GM21515 (cell line): Measurements from ENCODE around the gene FRMD1.

ENCODE experiments used
- ATAC-seq: cut with Tn5 transposase; IDR thresholded peaks from one replicate; pipeline ENCODE4 v1.9.1; 2021; ENCODE audit not compliant: unreplicated experiment

The FRMD1 gene

DNA sequence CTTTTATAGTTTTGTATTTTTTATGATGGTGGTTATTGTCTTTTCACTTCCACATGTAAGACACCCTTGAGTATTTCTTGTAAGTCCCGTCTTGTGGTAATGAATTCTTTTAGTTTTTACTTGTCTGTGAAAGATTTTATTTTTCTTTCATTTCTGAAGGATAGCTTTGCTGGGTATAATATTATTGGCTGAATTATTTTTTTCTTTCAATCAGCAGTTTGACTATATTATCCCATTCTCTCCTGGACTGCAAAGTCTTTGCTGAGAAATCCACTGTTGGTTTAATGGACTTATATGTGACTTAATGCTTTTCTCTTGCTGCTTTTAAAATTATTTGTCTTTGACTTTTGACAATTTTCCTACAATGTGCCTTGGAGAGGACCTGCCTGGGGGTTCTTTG, 67.7 kb downstream of the FRMD1 start:
- ATAC-seq: no peak

DNA sequence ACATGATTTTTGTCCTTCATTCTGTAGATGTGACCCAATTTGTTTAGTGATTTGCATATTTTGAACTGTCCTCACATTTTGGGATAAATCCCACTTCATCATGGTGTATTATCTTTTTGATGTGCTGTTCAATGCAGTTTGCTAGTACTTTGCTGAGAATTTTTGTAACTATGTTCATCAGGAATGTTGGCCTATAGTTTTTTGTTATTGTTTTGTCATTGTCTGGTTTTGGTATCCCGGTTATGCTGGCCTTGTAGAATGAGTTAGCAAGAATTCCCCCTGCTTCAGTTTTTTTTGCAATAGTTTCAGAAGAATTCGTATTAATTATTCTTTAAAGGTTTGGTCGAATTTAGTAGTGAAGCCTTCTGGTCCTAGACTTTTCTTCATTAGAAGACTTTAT, 69.7 kb downstream of the FRMD1 start:
- no peak for ATAC-seq

DNA sequence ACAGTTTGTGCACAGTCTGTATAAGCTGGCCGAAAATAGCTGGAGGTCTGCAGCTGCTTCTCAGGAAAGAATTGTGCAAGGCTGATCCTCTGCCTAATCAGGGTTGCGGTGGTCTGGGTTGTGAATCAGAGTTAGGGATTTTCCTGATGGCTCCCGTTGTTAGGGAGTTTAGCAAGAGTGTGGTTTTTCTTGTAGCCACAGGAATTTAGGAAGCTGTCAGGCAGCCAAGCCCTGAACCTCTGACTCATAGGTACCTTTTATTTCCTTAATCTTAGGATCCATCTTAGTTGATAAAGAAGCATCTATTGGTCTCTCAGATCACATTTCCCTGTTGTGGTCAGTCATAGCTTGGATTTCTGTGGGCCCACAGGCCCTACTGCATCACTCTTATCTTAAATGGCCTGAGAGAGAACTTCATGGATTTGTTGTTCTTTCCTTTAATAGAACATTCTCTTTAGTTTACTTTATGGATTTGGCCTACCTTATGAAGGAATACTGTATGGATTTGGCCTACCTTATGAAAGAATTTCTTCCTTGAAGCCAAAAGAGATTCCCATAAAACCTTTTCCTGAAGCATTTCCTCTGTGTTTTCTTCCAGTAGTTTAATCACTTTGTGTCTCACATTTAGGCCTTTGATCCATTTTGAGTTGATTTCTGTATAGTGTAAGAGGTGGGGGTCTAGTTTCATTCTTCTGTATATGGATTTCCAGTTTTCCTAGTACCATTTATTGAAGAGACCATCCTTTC, 71.2 kb downstream of the FRMD1 start:
- ATAC-seq: no peak

DNA sequence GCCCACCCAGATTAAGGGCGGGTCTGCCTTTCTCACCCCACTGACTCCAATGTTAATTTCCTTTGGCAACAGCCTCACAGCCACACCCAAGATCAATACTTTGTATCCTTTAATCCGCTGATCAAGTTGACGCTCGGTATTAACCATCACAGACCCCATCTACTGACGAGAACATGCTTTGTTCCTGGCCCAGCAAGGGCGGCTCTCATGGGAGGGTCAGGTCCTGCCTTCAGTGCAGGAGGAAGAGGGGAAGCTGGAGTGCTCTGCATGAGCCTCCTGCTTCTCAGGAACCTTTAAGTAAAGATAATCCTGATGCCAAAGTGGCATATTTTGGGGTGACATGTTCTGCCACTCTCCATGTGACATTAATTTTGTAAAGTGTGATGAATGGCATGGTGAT, 73.2 kb downstream of the FRMD1 start:
- no peak for ATAC-seq

DNA sequence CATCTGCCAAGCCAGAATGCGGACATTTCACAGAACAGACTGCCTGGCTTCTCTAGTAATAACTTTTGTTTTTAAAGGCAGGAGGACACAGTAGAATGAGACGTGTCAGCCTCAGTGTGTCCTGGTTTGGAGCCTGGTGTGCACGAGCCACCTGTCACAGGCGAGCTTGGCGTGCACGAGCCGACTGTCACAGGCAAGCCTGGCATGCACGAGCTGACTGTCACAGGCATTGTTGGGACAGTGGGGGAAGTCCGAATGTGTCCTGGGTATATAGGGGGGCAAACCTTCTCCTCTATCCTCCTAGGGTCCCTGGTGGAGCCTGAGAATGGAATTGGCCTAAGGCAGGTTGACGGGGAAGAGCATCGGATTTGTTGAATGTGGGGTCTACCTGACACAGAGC, 74.1 kb downstream of the FRMD1 start:
- no peak for ATAC-seq

DNA sequence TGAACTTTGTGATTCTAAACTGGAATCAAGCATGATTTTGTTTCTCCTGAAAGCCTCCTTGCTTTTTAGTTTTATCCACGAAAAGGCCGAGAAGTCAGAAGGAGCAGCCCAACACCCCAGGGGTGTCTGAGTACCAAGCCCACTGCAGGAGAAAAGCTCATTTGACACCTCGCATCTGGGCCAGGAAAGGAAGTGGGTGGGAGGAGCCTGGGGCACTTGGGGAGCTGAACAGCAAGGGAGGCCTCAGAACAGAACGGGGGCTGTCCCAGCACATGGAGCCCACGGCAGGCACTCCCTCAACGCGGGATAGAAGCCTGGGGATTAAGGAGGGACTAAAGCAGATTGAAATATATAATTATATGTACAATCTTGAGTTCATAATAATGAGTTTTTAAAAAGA, 75.0 kb downstream of the FRMD1 start:
- no peak for ATAC-seq
